HUES64 (cell line): ENCODE data around the gene MAN2B2.

Experiments
- H3K27ac ChIP-seq: 2 replicates; pipeline ENCODE4 v1.7.0; 2013; ENCODE audit warnings: low read depth, low read length, inconsistent platforms
- H3K27me3 ChIP-seq: 2 replicates; pipeline ENCODE4 v1.6.1; 2013; ENCODE audit warnings: mild to moderate bottlenecking, low read length; ENCODE audit not compliant: insufficient read depth
- H3K36me3 ChIP-seq: 2 replicates; pipeline ENCODE4 v1.6.1; 2013; ENCODE audit warnings: mild to moderate bottlenecking, low read length; ENCODE audit not compliant: insufficient read depth
- H3K4me1 ChIP-seq: 2 replicates; pipeline ENCODE4 v1.6.1; 2013; ENCODE audit warnings: mild to moderate bottlenecking, low read length, moderate library complexity; ENCODE audit not compliant: insufficient read depth
- H3K4me3 ChIP-seq: 2 replicates; pipeline ENCODE4 v1.5.1; 2013; ENCODE audit warnings: mild to moderate bottlenecking, low read length, moderate library complexity
- H3K9ac ChIP-seq: 2 replicates; pipeline ENCODE4 v1.6.1; 2013; ENCODE audit warnings: mild to moderate bottlenecking, low read depth, low read length
- H3K9me3 ChIP-seq: 2 replicates; pipeline ENCODE4 v1.6.1; 2013; ENCODE audit warnings: low read depth, low read length; ENCODE audit not compliant: insufficient read depth
- WGBS: fragments of 150-250, 120-280 bp; methylation state at CpG from one replicate; pipeline ENCODE4 v1.1.7; 2013; ENCODE audit warnings: missing lambda C conversion rate; 5-methylcytosine and 5-hydroxymethylcytosine counted together

MAN2B2 gene

GRCh38 chr4:6546681-6547447 is 28.1 kb upstream of the MAN2B2 start:
- Histone ChIP-seq H3K4me1 (no peaks in the 10 kb centered on the region), H3K9me3 (0 out of 2 replicates have a peak, but pooled peaks cover 2% of the 10 kb centered on the region), H3K36me3 (no peaks in the 10 kb centered on the region), H3K4me3 (no peak overlapping the region), H3K27me3 (no peaks in the 10 kb centered on the region), H3K27ac (no peak overlapping the region), H3K9ac (no peak overlapping the region)
- WGBS, result 36% methylated on average over 19 of the region's 19 CpGs

- Histone ChIP-seq H3K4me1 (no peaks in the 10 kb centered on the region), H3K9me3 (0 out of 2 replicates have a peak, but pooled peaks cover 3% of the 10 kb centered on the region), H3K27me3 (peaks cover under 1% of the 10 kb centered on the region; the same call in 1 of the 2 replicates), H3K36me3 (no peaks in the 10 kb centered on the region), H3K27ac (no peak overlapping the region), H3K9ac (no peak overlapping the region), H3K4me3 (no peak overlapping the region)
- 77% methylated on average over 8 of the region's 8 CpGs for WGBS
These were observed 26.6 kb upstream of the MAN2B2 start for GRCh38 chr4:6548201-6548881.

GRCh38 chr4:6548882-6549230 is 26.1 kb upstream of the MAN2B2 start:
- Histone ChIP-seq H3K27me3 (peaks cover 3% of the 10 kb centered on the region; the same call in 1 of the 2 replicates), H3K36me3 (no peaks in the 10 kb centered on the region), H3K9me3 (0 out of 2 replicates have a peak, but pooled peaks cover 3% of the 10 kb centered on the region), H3K9ac (no peak overlapping the region), H3K4me1 (no peaks in the 10 kb centered on the region), H3K4me3 (no peak overlapping the region), H3K27ac (no peak overlapping the region)
- 96% methylated on average over 3 of the region's 4 CpGs for WGBS

GRCh38 chr4:6549445-6549844 is 25.5 kb upstream of the MAN2B2 start:
- Histone ChIP-seq H3K27ac (no peak overlapping the region), H3K9me3 (0 out of 2 replicates have a peak, but pooled peaks cover 3% of the 10 kb centered on the region), H3K27me3 (peaks cover 3% of the 10 kb centered on the region; the same call in 1 of the 2 replicates), H3K9ac (no peak overlapping the region), H3K4me1 (no peaks in the 10 kb centered on the region), H3K36me3 (no peaks in the 10 kb centered on the region), H3K4me3 (no peak overlapping the region)
- 42% methylated on average over 7 of the region's 7 CpGs for WGBS

GRCh38 chr4:6549890-6550620 is 24.9 kb upstream of the MAN2B2 start:
- Histone ChIP-seq H3K36me3 (no peaks in the 10 kb centered on the region), H3K27ac (no peak overlapping the region), H3K9ac (no peak overlapping the region), H3K4me1 (no peaks in the 10 kb centered on the region), H3K4me3 (no peak overlapping the region), H3K9me3 (0 out of 2 replicates have a peak, but pooled peaks cover 3% of the 10 kb centered on the region), H3K27me3 (peaks cover 3% of the 10 kb centered on the region; the same call in 1 of the 2 replicates)
- WGBS, result 71% methylated on average over 13 of the region's 13 CpGs

GRCh38 chr4:6550821-6551220 is 24.2 kb upstream of the MAN2B2 start:
- Histone ChIP-seq H3K4me3 (no peak overlapping the region), H3K27ac (no peak overlapping the region), H3K9ac (no peak overlapping the region), H3K27me3 (peaks cover 4% of the 10 kb centered on the region), H3K9me3 (0 out of 2 replicates have a peak, but pooled peaks cover 3% of the 10 kb centered on the region), H3K36me3 (no peaks in the 10 kb centered on the region), H3K4me1 (no peaks in the 10 kb centered on the region)
- WGBS, result 93% methylated on average over 3 of the region's 3 CpGs

GRCh38 chr4:6551660-6552059 is 23.3 kb upstream of the MAN2B2 start:
- no peaks in the 10 kb centered on the region for H3K36me3 ChIP-seq
- H3K27me3 ChIP-seq, result peaks cover 13% of the 10 kb centered on the region
- H3K27ac ChIP-seq, result no peak overlapping the region
- H3K9me3 ChIP-seq, result 0 out of 2 replicates have a peak, but pooled peaks cover 3% of the 10 kb centered on the region
- no peaks in the 10 kb centered on the region for H3K4me1 ChIP-seq
- 92% methylated on average over 2 of the region's 2 CpGs for WGBS
- H3K9ac ChIP-seq, result no peak overlapping the region
- no peak overlapping the region for H3K4me3 ChIP-seq

DNA sequence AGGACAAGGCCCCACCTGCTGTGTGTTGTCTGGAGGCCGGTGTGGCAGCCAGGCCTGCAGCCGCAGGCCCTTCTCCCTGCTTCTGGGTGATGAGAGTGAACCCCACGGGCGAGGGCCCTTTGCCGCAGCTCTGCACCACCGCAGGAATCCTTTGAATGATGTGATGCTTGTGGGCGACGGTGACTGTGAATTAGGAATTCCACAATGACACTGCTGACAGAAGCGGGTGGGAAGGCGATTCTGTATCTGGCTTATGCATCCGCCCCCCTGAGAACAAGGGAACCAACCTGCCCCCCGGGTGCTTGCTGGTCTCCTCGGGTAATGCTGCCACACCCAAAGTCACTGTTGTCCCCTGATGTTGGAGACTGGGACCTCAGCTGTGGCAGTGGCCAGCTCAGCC is 19.5 kb upstream of the MAN2B2 start:
- peaks cover 50% of the 10 kb centered on the region for H3K27me3 ChIP-seq
- H3K9ac ChIP-seq, result no peak overlapping the region
- no peaks in the 10 kb centered on the region for H3K4me1 ChIP-seq
- 83% methylated on average over 13 of the region's 13 CpGs for WGBS
- H3K27ac ChIP-seq, result no peak overlapping the region
- no peaks in the 10 kb centered on the region for H3K36me3 ChIP-seq
- H3K9me3 ChIP-seq, result 0 out of 2 replicates have a peak, but pooled peaks cover 3% of the 10 kb centered on the region
- no peak overlapping the region for H3K4me3 ChIP-seq

GRCh38 chr4:6556263-6556662 is 18.7 kb upstream of the MAN2B2 start:
- no peaks in the 10 kb centered on the region for H3K36me3 ChIP-seq
- H3K27ac ChIP-seq, result no peak overlapping the region
- peaks cover 57% of the 10 kb centered on the region for H3K27me3 ChIP-seq
- no peak overlapping the region for H3K4me3 ChIP-seq
- 93% methylated on average over 6 of the region's 6 CpGs for WGBS
- no peak overlapping the region for H3K9ac ChIP-seq
- H3K4me1 ChIP-seq, result no peaks in the 10 kb centered on the region
- H3K9me3 ChIP-seq, result 0 out of 2 replicates have a peak, but pooled peaks cover 3% of the 10 kb centered on the region

DNA sequence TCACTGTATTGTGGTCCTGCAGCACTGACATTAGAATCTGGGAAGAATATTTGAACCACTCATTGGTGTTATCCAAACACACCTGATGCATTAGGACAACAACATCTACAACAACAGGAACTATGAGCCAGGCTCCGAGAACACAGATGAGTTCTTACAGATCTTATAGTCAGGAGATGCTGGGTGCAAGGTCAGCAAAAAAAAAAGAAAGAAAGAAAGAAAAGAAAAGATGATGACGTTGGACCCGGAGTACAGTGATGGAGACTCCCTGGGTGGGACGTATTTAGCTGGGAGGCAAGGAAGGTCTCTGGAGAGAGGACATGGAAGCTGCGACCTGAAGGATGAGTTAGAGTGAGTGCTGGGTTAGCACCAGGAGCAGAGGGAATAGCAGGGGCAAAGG is 17.8 kb upstream of the MAN2B2 start:
- Histone ChIP-seq H3K4me1 (no peaks in the 10 kb centered on the region), H3K9me3 (no peaks in the 10 kb centered on the region), H3K27me3 (peaks cover 66% of the 10 kb centered on the region), H3K9ac (no peak overlapping the region), H3K27ac (no peak overlapping the region), H3K4me3 (no peak overlapping the region), H3K36me3 (no peaks in the 10 kb centered on the region)
- whole genome bisulfite sequencing, result 84% methylated on average over 5 of the region's 5 CpGs

GRCh38 chr4:6557856-6558255 is 17.1 kb upstream of the MAN2B2 start:
- 89% methylated on average over 10 of the region's 10 CpGs for WGBS
- Histone ChIP-seq H3K27me3 (peaks cover 73% of the 10 kb centered on the region), H3K4me3 (no peak overlapping the region), H3K4me1 (no peaks in the 10 kb centered on the region), H3K27ac (no peak overlapping the region), H3K9me3 (no peaks in the 10 kb centered on the region), H3K36me3 (no peaks in the 10 kb centered on the region), H3K9ac (no peak overlapping the region)
